GM19099 (cell line): ENCODE results near the gene SLC12A9.
A peak's percentile ranks its signal among the peaks of the same experiment; 100 is the strongest.

ENCODE experiments used
- POLR2A ChIP-seq: IDR thresholded peaks from 3 replicates; pipeline ENCODE4 v1.6.1; 2011; ENCODE audit warnings: low read depth; ENCODE audit not compliant: insufficient read length; ENCODE audit errors: extremely low read depth

Gene SLC12A9

GRCh38 chr7:100885440-100886141 lies 33.1 kb downstream of the SLC12A9 start:
- TF ChIP-seq POLR2A: no peak

- no peak for TF ChIP-seq POLR2A
Measured at GRCh38 chr7:100886142-100886935, 33.8 kb downstream of the SLC12A9 start.

GRCh38 chr7:100886936-100887515 lies 34.5 kb downstream of the SLC12A9 start:
- TF ChIP-seq POLR2A: no peak

GRCh38 chr7:100887516-100888290 lies 35.2 kb downstream of the SLC12A9 start:
- peak; percentile 52 for TF ChIP-seq POLR2A

GRCh38 chr7:100888291-100888987 lies 35.9 kb downstream of the SLC12A9 start:
- TF ChIP-seq POLR2A: no peak

GRCh38 chr7:100888988-100889750 lies 36.7 kb downstream of the SLC12A9 start, which contains the start of gene UFSP1:
UFSP1 (minus strand) TSS chr7:100889715; CDS start chr7:100889271, 444 bp downstream.
- TF ChIP-seq POLR2A: peak; percentile 75

- TF ChIP-seq POLR2A: peak; percentile 27
Measured at GRCh38 chr7:100890653-100891567, 38.4 kb downstream of the SLC12A9 start.

GRCh38 chr7:100891568-100892247 lies 39.2 kb downstream of the SLC12A9 start:
- no peak for TF ChIP-seq POLR2A

GRCh38 chr7:100892364-100893317 lies 40.1 kb downstream of the SLC12A9 start:
- TF ChIP-seq POLR2A: no peak

GRCh38 chr7:100893318-100893895 lies 40.9 kb downstream of the SLC12A9 start:
- no peak for TF ChIP-seq POLR2A
